IPS-18a (cell line): ENCODE data around the gene ARHGEF6.
A peak's percentile ranks its signal among the peaks of the same experiment; 100 is the strongest.
"Not testable (repeated sequence)": the region's sequence is repeated elsewhere in the genome, so short reads cannot be mapped to it uniquely, and the experiment has no call there.

Experiments used
- H3K27ac ChIP-seq: one replicate; pipeline ENCODE4 v1.5.1; 2013; ENCODE audit warnings: low read length
- H3K27me3 ChIP-seq: one replicate; pipeline ENCODE4 v1.6.1; 2013; ENCODE audit warnings: mild to moderate bottlenecking, low read length; ENCODE audit not compliant: control insufficient read depth, insufficient read depth
- H3K36me3 ChIP-seq: one replicate; pipeline ENCODE4 v1.6.1; 2013; ENCODE audit warnings: low read depth, low read length; ENCODE audit not compliant: control insufficient read depth
- H3K4me1 ChIP-seq: one replicate; pipeline ENCODE4 v1.6.1; 2013; ENCODE audit warnings: low read depth, low read length; ENCODE audit not compliant: control insufficient read depth
- H3K4me3 ChIP-seq: one replicate; pipeline ENCODE4 v1.5.1; 2013; ENCODE audit warnings: low read length
- H3K9ac ChIP-seq: one replicate; pipeline ENCODE4 v1.6.1; 2013; ENCODE audit warnings: mild to moderate bottlenecking, low read length, moderate library complexity
- H3K9me3 ChIP-seq: one replicate; pipeline ENCODE4 v1.6.1; 2013; ENCODE audit warnings: low read depth, low read length; ENCODE audit not compliant: control insufficient read depth

Gene ARHGEF6

GRCh38 chrX:136781180-136781797 is 557 bp upstream of the ARHGEF6 start:
- H3K9ac ChIP-seq = no peak overlapping the region
- peaks cover 2% of the 10 kb centered on the region for H3K9me3 ChIP-seq
- H3K4me1 ChIP-seq = no peaks in the 10 kb centered on the region
- no peaks in the 10 kb centered on the region for H3K27me3 ChIP-seq
- H3K4me3 ChIP-seq = no peak overlapping the region
- H3K36me3 ChIP-seq = no peaks in the 10 kb centered on the region
- no peak overlapping the region for H3K27ac ChIP-seq

- no peak overlapping the region for H3K9ac ChIP-seq
- H3K27ac ChIP-seq = no peak overlapping the region
- H3K4me1 ChIP-seq = no peaks in the 10 kb centered on the region
Measured at GRCh38 chrX:136780241-136780640, 491 bp downstream of the ARHGEF6 start.

GRCh38 chrX:136779346-136779781 is 1.4 kb downstream of the ARHGEF6 start:
- no peak overlapping the region for H3K9ac ChIP-seq
- no peaks in the 10 kb centered on the region for H3K27me3 ChIP-seq
- H3K9me3 ChIP-seq = peaks cover 2% of the 10 kb centered on the region
- H3K4me1 ChIP-seq = no peaks in the 10 kb centered on the region
- no peaks in the 10 kb centered on the region for H3K36me3 ChIP-seq
- H3K27ac ChIP-seq = no peak overlapping the region
- H3K4me3 ChIP-seq = no peak overlapping the region

More at GRCh38 chrX:136780241-136780640, 491 bp downstream of the ARHGEF6 start:
- peaks cover 2% of the 10 kb centered on the region for H3K9me3 ChIP-seq
- H3K36me3 ChIP-seq = no peaks in the 10 kb centered on the region
- no peaks in the 10 kb centered on the region for H3K27me3 ChIP-seq
- no peak overlapping the region for H3K4me3 ChIP-seq

GRCh38 chrX:136778916-136779315 is 1.8 kb downstream of the ARHGEF6 start:
- no peaks in the 10 kb centered on the region for H3K27me3 ChIP-seq
- no peaks in the 10 kb centered on the region for H3K4me1 ChIP-seq
- H3K9ac ChIP-seq = no peak overlapping the region
- no peak overlapping the region for H3K4me3 ChIP-seq
- H3K36me3 ChIP-seq = no peaks in the 10 kb centered on the region
- no peak overlapping the region for H3K27ac ChIP-seq
- peaks cover 2% of the 10 kb centered on the region for H3K9me3 ChIP-seq

- no peak overlapping the region for H3K27ac ChIP-seq
- H3K36me3 ChIP-seq = no peaks in the 10 kb centered on the region
- no peaks in the 10 kb centered on the region for H3K4me1 ChIP-seq
- H3K9me3 ChIP-seq = peaks cover 2% of the 10 kb centered on the region
- no peak overlapping the region for H3K4me3 ChIP-seq
- H3K27me3 ChIP-seq = no peaks in the 10 kb centered on the region
- H3K9ac ChIP-seq = no peak overlapping the region
Measured at GRCh38 chrX:136778020-136778419, 2.7 kb downstream of the ARHGEF6 start.

GRCh38 chrX:136773648-136774047 is 7.1 kb downstream of the ARHGEF6 start:
- Histone ChIP-seq H3K4me3 (no peak overlapping the region), H3K27ac (no peak overlapping the region), H3K36me3 (no peaks in the 10 kb centered on the region), H3K9me3 (peaks cover 1% of the 10 kb centered on the region), H3K9ac (no peak overlapping the region), H3K27me3 (no peaks in the 10 kb centered on the region), H3K4me1 (no peaks in the 10 kb centered on the region)

- H3K4me1 ChIP-seq, H3K9ac ChIP-seq, H3K36me3 ChIP-seq, H3K9me3 ChIP-seq, H3K27me3 ChIP-seq, H3K27ac ChIP-seq, H3K4me3 ChIP-seq: not testable (repeated sequence)
Measured at GRCh38 chrX:136771869-136772268, 8.9 kb downstream of the ARHGEF6 start.

GRCh38 chrX:136768469-136769084 is 12.2 kb downstream of the ARHGEF6 start:
- Histone ChIP-seq H3K36me3 (no peaks in the 10 kb centered on the region), H3K9me3 (no peaks in the 10 kb centered on the region), H3K4me1 (peaks cover 8% of the 10 kb centered on the region), H3K27me3 (peaks cover 10% of the 10 kb centered on the region), H3K4me3 (peak overlapping the region; percentile 61), H3K27ac (no peak overlapping the region), H3K9ac (no peak overlapping the region)

GRCh38 chrX:136767104-136767941 is 13.4 kb downstream of the ARHGEF6 start:
- H3K4me3 ChIP-seq = peak overlapping the region; percentile 61
- no peak overlapping the region for H3K27ac ChIP-seq
- H3K27me3 ChIP-seq = peaks cover 10% of the 10 kb centered on the region
- H3K36me3 ChIP-seq = no peaks in the 10 kb centered on the region
- H3K9me3 ChIP-seq = no peaks in the 10 kb centered on the region
- H3K9ac ChIP-seq = peak overlapping the region; percentile 41
- peaks cover 8% of the 10 kb centered on the region for H3K4me1 ChIP-seq

GRCh38 chrX:136766785-136767103 is 14.0 kb downstream of the ARHGEF6 start:
- no peak overlapping the region for H3K9ac ChIP-seq
- H3K27me3 ChIP-seq = peaks cover 10% of the 10 kb centered on the region
- H3K36me3 ChIP-seq = no peaks in the 10 kb centered on the region
- no peaks in the 10 kb centered on the region for H3K9me3 ChIP-seq
- H3K4me3 ChIP-seq = peak overlapping the region; percentile 61
- no peak overlapping the region for H3K27ac ChIP-seq
- peaks cover 8% of the 10 kb centered on the region for H3K4me1 ChIP-seq

- Histone ChIP-seq H3K4me3 (no peak overlapping the region), H3K36me3 (no peaks in the 10 kb centered on the region), H3K9me3 (no peaks in the 10 kb centered on the region), H3K27ac (no peak overlapping the region), H3K4me1 (peaks cover 8% of the 10 kb centered on the region), H3K9ac (no peak overlapping the region), H3K27me3 (peaks cover 10% of the 10 kb centered on the region)
Measured at GRCh38 chrX:136765821-136766356, 14.8 kb downstream of the ARHGEF6 start.
